Osteoblast (primary cell): Measurements from ENCODE around the gene ARHGEF28. TPM values are rescaled to one million over a fixed set of nuclear protein-coding genes. Genes with fewer than 3 reads are reported as not detected.
A peak's percentile ranks its signal among the peaks of the same experiment; 100 is the strongest.

Experiments
- DNase-seq: peaks from one replicate; pipeline ENCODE4 v3.0.0; 2011; ENCODE audit warnings: low spot score, mixed read lengths; ENCODE audit not compliant: insufficient read length; ENCODE audit errors: missing footprints
- H2AFZ ChIP-seq: 2 replicates; pipeline ENCODE4 v1.6.0; 2011; ENCODE audit warnings: mild to moderate bottlenecking, low read length
- H3K27ac ChIP-seq: 2 replicates; pipeline ENCODE4 v1.5.1; 2011; ENCODE audit warnings: mild to moderate bottlenecking, low read depth, low read length, moderate library complexity
- H3K27me3 ChIP-seq: 2 replicates; pipeline ENCODE4 v1.6.0; 2012; ENCODE audit warnings: mild to moderate bottlenecking, control low read depth, inconsistent platforms, low read length, moderate library complexity; ENCODE audit not compliant: insufficient read depth
- H3K36me3 ChIP-seq: 2 replicates; pipeline ENCODE4 v1.5.1; 2011; ENCODE audit warnings: mild to moderate bottlenecking, low read length, control low read depth, moderate library complexity; ENCODE audit not compliant: insufficient read depth
- H3K4me1 ChIP-seq: 2 replicates; pipeline ENCODE4 v1.5.1; 2011; ENCODE audit warnings: mild to moderate bottlenecking, low read length, control low read depth, moderate library complexity; ENCODE audit not compliant: insufficient read depth
- H3K4me2 ChIP-seq: 2 replicates; pipeline ENCODE4 v1.6.0; 2011; ENCODE audit warnings: mild to moderate bottlenecking, low read length; ENCODE audit not compliant: insufficient read depth
- H3K4me3 ChIP-seq: fragments of 200-600 bp; sonication (generic); 3 replicates; pipeline ENCODE4 v1.5.1; 2012; ENCODE audit warnings: mild to moderate bottlenecking, low read length, inconsistent platforms; ENCODE audit not compliant: insufficient read depth
- H3K79me2 ChIP-seq: 2 replicates; pipeline ENCODE4 v1.6.0; 2012; ENCODE audit warnings: mild to moderate bottlenecking, low read length, control low read depth, inconsistent platforms; ENCODE audit not compliant: insufficient read depth
- H3K9me3 ChIP-seq: 2 replicates; pipeline ENCODE4 v1.5.1; 2011; ENCODE audit warnings: low read depth, low read length, control low read depth
- H4K20me1 ChIP-seq: 2 replicates; pipeline ENCODE4 v1.6.0; 2012; ENCODE audit warnings: mild to moderate bottlenecking, low read length, control low read depth; ENCODE audit not compliant: insufficient read depth
- CTCF ChIP-seq: IDR thresholded peaks from 2 replicates; pipeline ENCODE4 v1.5.1; 2011; ENCODE audit warnings: mild to moderate bottlenecking, low read depth, low read length, moderate library complexity; ENCODE audit errors: extremely low read depth
- total RNA-seq: library from RNA; depleted of rRNA; stranded (reverse); fragments of >200 nt; gene quantifications from 2 replicates; pipeline ENCODE4 v1.2.3, GENCODE V29; 2012

The ARHGEF28 gene
- total RNA-seq, 1 donor: 64.4 TPM

GRCh38 chr5:73692166-73692640, 66.2 kb downstream of the ARHGEF28 start:
- DNase-seq: peak; percentile 82
- Histone ChIP-seq H3K79me2 (peaks cover 22% of the 10 kb centered on the region), H3K4me2 (peak overlapping the region; percentile 44), H2AFZ (no peak overlapping the region), H3K27me3 (no peaks in the 10 kb centered on the region), H4K20me1 (no peaks in the 10 kb centered on the region), H3K4me1 (peaks cover 38% of the 10 kb centered on the region), H3K4me3 (no peak overlapping the region), H3K27ac (peak overlapping the region; percentile 77), H3K36me3 (no peaks in the 10 kb centered on the region), H3K9me3 (no peaks in the 10 kb centered on the region)
- no peak for TF ChIP-seq CTCF

DNA sequence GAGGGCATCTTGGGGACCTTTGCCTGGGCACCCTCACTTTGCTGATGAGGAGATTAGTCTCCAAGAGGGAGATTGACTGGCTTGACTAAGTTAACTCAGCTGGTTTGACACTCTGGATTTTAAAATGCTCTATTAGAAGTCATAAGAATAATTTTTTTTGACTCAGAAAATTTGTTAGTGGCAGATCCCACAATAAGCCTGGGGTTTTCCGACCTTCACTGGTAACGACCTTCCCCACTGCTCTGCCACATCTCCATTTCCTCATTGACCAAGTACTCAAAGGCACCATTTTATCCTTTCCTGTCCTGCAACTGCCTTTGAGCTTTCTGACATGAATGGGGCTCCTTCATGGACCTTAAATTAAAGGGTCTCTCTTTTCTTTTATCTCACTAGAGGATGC, 67.0 kb downstream of the ARHGEF28 start:
- Histone ChIP-seq H3K4me3 (no peak overlapping the region), H3K27ac (peak overlapping the region; percentile 77), H3K36me3 (no peaks in the 10 kb centered on the region), H3K79me2 (peaks cover 25% of the 10 kb centered on the region), H3K4me2 (peak overlapping the region; percentile 44), H2AFZ (no peak overlapping the region), H3K27me3 (no peaks in the 10 kb centered on the region), H3K4me1 (peaks cover 38% of the 10 kb centered on the region), H4K20me1 (no peaks in the 10 kb centered on the region), H3K9me3 (no peaks in the 10 kb centered on the region)
- DNase-seq: no peak
- no peak for TF ChIP-seq CTCF

GRCh38 chr5:73693573-73694061, 67.6 kb downstream of the ARHGEF28 start:
- H3K27ac ChIP-seq: no peak overlapping the region
- no peaks in the 10 kb centered on the region for H3K27me3 ChIP-seq
- H3K36me3 ChIP-seq: no peaks in the 10 kb centered on the region
- H4K20me1 ChIP-seq: no peaks in the 10 kb centered on the region
- H3K4me1 ChIP-seq: peaks cover 38% of the 10 kb centered on the region
- H2AFZ ChIP-seq: peak overlapping the region; percentile 39
- H3K4me2 ChIP-seq: peak overlapping the region; percentile 33
- peaks cover 25% of the 10 kb centered on the region for H3K79me2 ChIP-seq
- TF ChIP-seq CTCF: peak; percentile 67
- peak; percentile 25 for DNase-seq
- no peak overlapping the region for H3K4me3 ChIP-seq
- no peaks in the 10 kb centered on the region for H3K9me3 ChIP-seq

GRCh38 chr5:73694089-73694488, 68.1 kb downstream of the ARHGEF28 start:
- Histone ChIP-seq H3K27me3 (no peaks in the 10 kb centered on the region), H3K9me3 (no peaks in the 10 kb centered on the region), H3K4me2 (no peak overlapping the region), H4K20me1 (no peaks in the 10 kb centered on the region), H3K36me3 (no peaks in the 10 kb centered on the region), H2AFZ (peak overlapping the region; percentile 39), H3K4me1 (peaks cover 38% of the 10 kb centered on the region), H3K79me2 (peaks cover 27% of the 10 kb centered on the region), H3K27ac (no peak overlapping the region), H3K4me3 (no peak overlapping the region)
- DNase-seq: no peak
- no peak for TF ChIP-seq CTCF
